Measurements from ENCODE around the gene KCNJ15. TPM values are rescaled to one million over a fixed set of nuclear protein-coding genes. Genes with fewer than 3 reads are reported as not detected.

Gene KCNJ15
- total and polyA plus RNA-seq, 2 of the 13 experiments (the other 11 are each of a cell fraction or from before 2014, with no cell fraction given) = not detected

- Histone ChIP-seq H3K36me3 (replicated peaks in 1 of 2; ENCODE audit: control insufficient read depth in 1 of 2, insufficient read depth in 2 of 2, low read length in 2 of 2) (no peaks in the 10 kb centered on the region), H3K9ac (ENCODE audit: insufficient read depth, low read depth, low read length) (no peak overlapping the region), H3K4me2 (ENCODE audit: low read depth, low read length) (no peak overlapping the region), H3K9me3 (ENCODE audit: low read length) (0 out of 2 replicates have a peak, but pooled peaks cover 6% of the 10 kb centered on the region), H3K79me2 (ENCODE audit: insufficient read depth, low read length) (no peaks in the 10 kb centered on the region), H2AFZ (ENCODE audit: low read length) (no peak overlapping the region), H3K27ac (ENCODE audit: extremely low read length, insufficient read depth, low read length) (no peak overlapping the region), H3K4me1 (ENCODE audit: insufficient read depth, low read length) (no peaks in the 10 kb centered on the region), H4K20me1 (ENCODE audit: insufficient read depth, low read length) (no peaks in the 10 kb centered on the region), H3K4me3 (replicated peaks in 1 of 3; ENCODE audit: insufficient read depth in 1 of 3, low read depth in 2 of 3, low read length in 3 of 3) (no peak overlapping the region), H3K27me3 (ENCODE audit: control insufficient read depth in 1 of 2, insufficient read depth in 2 of 2, low read length in 2 of 2) (no peaks in the 10 kb centered on the region)
- intact Hi-C loops (cut with micrococcal nuclease; ENCODE audit: unreplicated experiment) (no loop called here), in situ Hi-C loops (cut with HindIII; ENCODE audit: extremely low pct_ligation_motif_present, low pct_unique_long_range_greater_than_20kb) (no loop called here)
- no peak for DNase-seq (ENCODE audit: low spot score)
- FAIRE-seq = no peak
- TF ChIP-seq RBM22 (optimal IDR thresholded peaks at IDR 0.05; ENCODE audit: low read length) (no peak), NONO (IDR thresholded peaks at IDR 0.05) (no peak), NONO (CRISPR knock-in tag; conservative IDR thresholded peaks at IDR 0.05) (no peak), ARID2 (CRISPR knock-in tag; IDR thresholded peaks at IDR 0.05; ENCODE audit: borderline replicate concordance) (no peak), KAT8 (CRISPR knock-in tag; IDR thresholded peaks at IDR 0.05) (no peak), ZKSCAN8 (CRISPR knock-in tag; IDR thresholded peaks at IDR 0.05; ENCODE audit: borderline replicate concordance) (no peak), ZNF280D (CRISPR knock-in tag; IDR thresholded peaks at IDR 0.05) (no peak), ZNF776 (CRISPR knock-in tag; IDR thresholded peaks at IDR 0.05) (no peak), MIER2 (CRISPR knock-in tag; IDR thresholded peaks at IDR 0.05) (no peak), NFRKB (IDR thresholded peaks at IDR 0.05) (no peak), PRPF4 (IDR thresholded peaks at IDR 0.05; ENCODE audit: low read depth, low read length, poor library complexity, severe bottlenecking) (no peak), JARID2 (CRISPR knock-in tag; IDR thresholded peaks at IDR 0.05; ENCODE audit: insufficient replicate concordance) (no peak), ZNF747 (CRISPR knock-in tag; IDR thresholded peaks at IDR 0.05; ENCODE audit: borderline replicate concordance) (no peak), HDAC6 (IDR thresholded peaks at IDR 0.05; ENCODE audit: low read depth, low read length) (no peak), ZNF563 (CRISPR knock-in tag; IDR thresholded peaks at IDR 0.05) (no peak)
- CTCF ChIA-PET (ENCODE audit: low intra/inter-chr PET ratio, low total read pairs) = no interaction called here
- BruUV-seq (replicated peaks) = no TSS peak
- WGBS (ENCODE audit: low lambda C conversion rate) = 100% methylated on average over 2 of the region's 2 CpGs
- POLR2A ChIA-PET = no interaction called here
- ATAC-seq = no peak
Measured at GRCh38 chr21:38244407-38244787, 12.4 kb upstream of the KCNJ15 start.
